K562 (cell line): Measurements from ENCODE around the gene PPP2R2B. TPM values are rescaled to one million over a fixed set of nuclear protein-coding genes. Genes with fewer than 3 reads are reported as not detected.

Source experiments
- BRF1 ChIP-seq: IDR thresholded peaks from 3 replicates; pipeline ENCODE4 v1.6.1; 2011; ENCODE audit warnings: borderline replicate concordance, mild to moderate bottlenecking; ENCODE audit not compliant: insufficient read length; ENCODE audit errors: extremely low read depth
- CBX8 ChIP-seq: fragments of 200-600 bp; sonication (generic); IDR thresholded peaks from 2 replicates; pipeline ENCODE4 v1.6.1; 2012; ENCODE audit warnings: borderline replicate concordance, mixed run types, low read depth, mild to moderate bottlenecking, moderate library complexity, mixed read lengths, low read length, control low read depth, inconsistent platforms; ENCODE audit not compliant: poor library complexity, severe bottlenecking; ENCODE audit errors: extremely low read depth
- SIN3A ChIP-seq, 2 experiments: fragments of 150-350 bp in 1 of 2; IDR thresholded peaks; 2 replicates each; pipeline ENCODE4 v1.6.1; 2011 to 2016; ENCODE audit warnings: borderline replicate concordance in 2 of 2, low read depth in 2 of 2, low read length in 2 of 2, mild to moderate bottlenecking in 2 of 2, moderate library complexity in 2 of 2; ENCODE audit not compliant: control insufficient read depth in 1 of 2
- ZNF695 ChIP-seq: fragments of 450-650 bp; formaldehyde crosslinking; IDR thresholded peaks from 2 replicates; pipeline ENCODE4 v1.4.0; 2020; ENCODE audit warnings: mild to moderate bottlenecking, moderate library complexity
- ZZZ3 ChIP-seq: fragments of 450-650 bp; IDR thresholded peaks from 2 replicates; pipeline ENCODE4 v1.6.1; 2016; ENCODE audit warnings: antibody characterized with exemption, mild to moderate bottlenecking, moderate library complexity
- polyA plus RNA-seq, 8 experiments: library from polyadenylated mRNA; depleted of rRNA in 4 of 8; stranded (reverse) in 5 of 8; unstranded in 3 of 8; fragments of >200 nt; fragmentation: Nextera tagmentation in 2 of 8; fragmentation: Illumina TruSeq in 1 of 8; extraction: Ambion mirVana in 2 of 8; extraction: Trizol in 1 of 8; gene quantifications; 2 replicates each; pipeline versions ENCODE4 v1.2.1 to v1.2.3, GENCODE V29; 2011 to 2014; ENCODE audit warnings: inconsistent platforms in 1 of 8, missing spikeins in 1 of 8
- total RNA-seq, 7 experiments: library from RNA; depleted of rRNA in 6 of 7; stranded (reverse); fragments of >200 nt in 6 of 7; fragmentation: Illumina TruSeq in 2 of 7; extraction: Trizol in 2 of 7; gene quantifications; 2 replicates each; pipeline versions ENCODE4 v1.2.1 to v1.2.3, GENCODE V29; 2011 to 2021; ENCODE audit warnings: low replicate concordance in 1 of 7
- TF ChIP-seq, protein P1 (sequence below), 2 experiments: fragments of 250-450 bp in 1 of 2; fragments of 450-650 bp in 1 of 2; sonication (Bioruptor Pico) in 1 of 2; IDR thresholded peaks; 2 replicates each; pipeline versions ENCODE4 v1.6.1 to v1.8.0; 2016 to 2021; ENCODE audit warnings: mild to moderate bottlenecking in 2 of 2, moderate library complexity in 2 of 2, missing compliant biosample characterization in 1 of 2, missing genetic modification characterization in 1 of 2
- TF ChIP-seq, protein P2 (sequence below): fragments of 250-450 bp; sonication (Bioruptor Pico); IDR thresholded peaks from 2 replicates; pipeline ENCODE4 v1.5.0; 2021; ENCODE audit warnings: mild to moderate bottlenecking, borderline replicate concordance

The PPP2R2B gene
- total and polyA plus RNA-seq, 9 of the 15 experiments (the other 6 are each of a cell fraction or from before 2014, with no cell fraction given), result not detected

- TF ChIP-seq, protein P1, sequence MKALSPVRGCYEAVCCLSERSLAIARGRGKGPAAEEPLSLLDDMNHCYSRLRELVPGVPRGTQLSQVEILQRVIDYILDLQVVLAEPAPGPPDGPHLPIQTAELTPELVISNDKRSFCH (CRISPR knock-in tag; IDR thresholded peaks at IDR 0.05), result no peak
- TF ChIP-seq, protein P1 (tag; IDR thresholded peaks at IDR 0.05), result no peak
- TF ChIP-seq SIN3A (IDR thresholded peaks at IDR 0.05; ENCODE audit: borderline replicate concordance in 2 of 2, control insufficient read depth in 1 of 2, low read depth in 2 of 2, low read length in 2 of 2), result no peak
- TF ChIP-seq CBX8, result no peak
- TF ChIP-seq ZNF695, result no peak
- TF ChIP-seq, protein P2, sequence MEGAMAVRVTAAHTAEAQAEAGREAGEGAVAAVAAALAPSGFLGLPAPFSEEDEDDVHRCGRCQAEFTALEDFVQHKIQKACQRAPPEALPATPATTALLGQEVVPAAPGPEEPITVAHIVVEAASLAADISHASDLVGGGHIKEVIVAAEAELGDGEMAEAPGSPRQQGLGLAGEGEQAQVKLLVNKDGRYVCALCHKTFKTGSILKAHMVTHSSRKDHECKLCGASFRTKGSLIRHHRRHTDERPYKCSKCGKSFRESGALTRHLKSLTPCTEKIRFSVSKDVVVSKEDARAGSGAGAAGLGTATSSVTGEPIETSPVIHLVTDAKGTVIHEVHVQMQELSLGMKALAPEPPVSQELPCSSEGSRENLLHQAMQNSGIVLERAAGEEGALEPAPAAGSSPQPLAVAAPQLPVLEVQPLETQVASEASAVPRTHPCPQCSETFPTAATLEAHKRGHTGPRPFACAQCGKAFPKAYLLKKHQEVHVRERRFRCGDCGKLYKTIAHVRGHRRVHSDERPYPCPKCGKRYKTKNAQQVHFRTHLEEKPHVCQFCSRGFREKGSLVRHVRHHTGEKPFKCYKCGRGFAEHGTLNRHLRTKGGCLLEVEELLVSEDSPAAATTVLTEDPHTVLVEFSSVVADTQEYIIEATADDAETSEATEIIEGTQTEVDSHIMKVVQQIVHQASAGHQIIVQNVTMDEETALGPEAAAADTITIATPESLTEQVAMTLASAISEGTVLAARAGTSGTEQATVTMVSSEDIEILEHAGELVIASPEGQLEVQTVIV, result no peak
- TF ChIP-seq BRF1, result no peak
- TF ChIP-seq ZZZ3, result no peak
Measured at GRCh38 chr5:146851133-146851532, 27.4 kb downstream of the PPP2R2B start (continued).
